ENCODE results near the gene BHLHA9. TPM values are rescaled to one million over a fixed set of nuclear protein-coding genes. Genes with fewer than 3 reads are reported as not detected.

Gene BHLHA9
- total and polyA plus RNA-seq, 8 donors = not detected

GRCh38 chr17:1267471-1267943 is 2.7 kb upstream of the BHLHA9 start:
- DNase-seq = no peak
- Histone ChIP-seq H3K4me3 (peak overlapping the region; percentile 61 to 65), H3K27ac (peak overlapping the region; percentile 83 to 89), H3K36me3 (no peaks in the 10 kb centered on the region), H3K9me3 (no peaks in the 10 kb centered on the region), H3K27me3 (peaks cover 26 to 51% of the 10 kb centered on the region in 2 donors), H3K4me1 (peaks cover 0 to 17% of the 10 kb centered on the region in 2 donors)
- intact Hi-C loops (cut with DNase I) = no loop called here
- peak; percentile 5 for ATAC-seq
- no peak for TF ChIP-seq CTCF (IDR thresholded peaks at IDR 0.05)

GRCh38 chr17:1271030-1271423 is 783 bp downstream of the BHLHA9 start:
- no peak for DNase-seq
- H3K36me3 ChIP-seq = no peaks in the 10 kb centered on the region
- no peaks in the 10 kb centered on the region for H3K9me3 ChIP-seq
- intact Hi-C loops (cut with DNase I) = loop anchor here in 1 of 2 donors (10.0 kb wide), 1 partner anchor 244 kb away; the partner anchor contains the start of gene INPP5K
- no peak for TF ChIP-seq CTCF (IDR thresholded peaks at IDR 0.05)
- no peak for ATAC-seq
- H3K27ac ChIP-seq = no peak overlapping the region
- H3K4me1 ChIP-seq = peaks cover 0 to 17% of the 10 kb centered on the region in 2 donors
- H3K27me3 ChIP-seq = peaks cover 26 to 75% of the 10 kb centered on the region in 2 donors
- no peak overlapping the region for H3K4me3 ChIP-seq

GRCh38 chr17:1271441-1271840 is 1.2 kb downstream of the BHLHA9 start:
- peaks cover 0 to 17% of the 10 kb centered on the region in 2 donors for H3K4me1 ChIP-seq
- no peak overlapping the region for H3K27ac ChIP-seq
- intact Hi-C loops (cut with DNase I) = loop anchor here in 1 of 2 donors (10.0 kb wide), 1 partner anchor 243 kb away; the partner anchor contains the start of gene INPP5K
- DNase-seq (no peak), ATAC-seq (no peak)
- H3K36me3 ChIP-seq = no peaks in the 10 kb centered on the region
- H3K4me3 ChIP-seq = no peak overlapping the region
- H3K9me3 ChIP-seq = no peaks in the 10 kb centered on the region
- H3K27me3 ChIP-seq = peaks cover 26 to 79% of the 10 kb centered on the region in 2 donors
- TF ChIP-seq CTCF (IDR thresholded peaks at IDR 0.05) = no peak

GRCh38 chr17:1272701-1273100 is 2.5 kb downstream of the BHLHA9 start:
- H3K27me3 ChIP-seq = peaks cover 26 to 87% of the 10 kb centered on the region in 2 donors
- DNase-seq (no peak), ATAC-seq (no peak)
- H3K36me3 ChIP-seq = no peaks in the 10 kb centered on the region
- H3K9me3 ChIP-seq = no peaks in the 10 kb centered on the region
- no peak overlapping the region for H3K4me3 ChIP-seq
- intact Hi-C loops (cut with DNase I) = loop anchor here in 1 of 2 donors (10.0 kb wide), 1 partner anchor 242 kb away; the partner anchor contains the start of gene INPP5K
- TF ChIP-seq CTCF (IDR thresholded peaks at IDR 0.05) = no peak
- no peak overlapping the region for H3K27ac ChIP-seq
- H3K4me1 ChIP-seq = peaks cover 0 to 11% of the 10 kb centered on the region in 2 donors

GRCh38 chr17:1273492-1274244 is 3.4 kb downstream of the BHLHA9 start:
- Histone ChIP-seq H3K4me3 (no peak overlapping the region), H3K4me1 (peaks cover 0 to 4% of the 10 kb centered on the region in 2 donors), H3K9me3 (no peaks in the 10 kb centered on the region), H3K27me3 (peaks cover 26 to 83% of the 10 kb centered on the region in 2 donors), H3K36me3 (no peaks in the 10 kb centered on the region), H3K27ac (no peak overlapping the region)
- DNase-seq (no peak), ATAC-seq (no peak)
- TF ChIP-seq CTCF (IDR thresholded peaks at IDR 0.05) = no peak
- intact Hi-C loops (cut with DNase I) = loop anchor here in 1 of 2 donors (10.0 kb wide), 1 partner anchor 241 kb away; the partner anchor contains the start of gene INPP5K
